Activated CD8-positive, alpha-beta T cell treated with anti-CD3 and anti-CD28 coated beads for 36 hours (primary cell): Measurements from ENCODE around the gene ANKRD13B. TPM values are rescaled to one million over a fixed set of nuclear protein-coding genes. Genes with fewer than 3 reads are reported as not detected.

Source experiments
- ATAC-seq: fragments of 200-7000 bp; cut with Tn5 transposase; one replicate; pipeline ENCODE4 v1.10.0; 2021; ENCODE audit warnings: mild to moderate bottlenecking, moderate library complexity
- CTCF ChIA-PET: fragments of 350-600 bp; sonication (Branson Sonifier 250); formaldehyde crosslinking; loops from one replicate; lab custom pipeline; 2021; ENCODE audit warnings: antibody characterized with exemption; lab: Charles Lee
- POLR2A ChIA-PET: fragments of 350-600 bp; sonication (Branson Sonifier 250); formaldehyde crosslinking; loops from one replicate; lab custom pipeline; 2021; ENCODE audit warnings: antibody characterized with exemption; lab: Charles Lee
- DNase-seq: peaks from one replicate; pipeline ENCODE4 v3.0.0-alpha.2; 2020
- H3K27ac Mint-ChIP-seq: one replicate; pipeline ENCODE4 v1.8.0; 2021; ENCODE audit warnings: mild to moderate bottlenecking, mixed read lengths
- H3K27me3 Mint-ChIP-seq: one replicate; pipeline ENCODE4 v1.8.0; 2021; ENCODE audit warnings: mixed read lengths
- H3K36me3 Mint-ChIP-seq: one replicate; pipeline ENCODE4 v1.8.0; 2021; ENCODE audit warnings: low read depth, mixed read lengths
- H3K4me1 Mint-ChIP-seq: one replicate; pipeline ENCODE4 v1.8.0; 2021; ENCODE audit warnings: low read depth, mixed read lengths
- H3K4me3 Mint-ChIP-seq: one replicate; pipeline ENCODE4 v1.8.0; 2021; ENCODE audit warnings: mild to moderate bottlenecking, moderate library complexity, mixed read lengths
- H3K9me3 Mint-ChIP-seq: one replicate; pipeline ENCODE4 v1.8.0; 2021; ENCODE audit warnings: mixed read lengths
- CTCF ChIP-seq: fragments of 200-600 bp; IDR thresholded peaks from one replicate; pipeline ENCODE4 v1.8.0; 2022; ENCODE audit warnings: antibody characterized with exemption, mild to moderate bottlenecking
- intact Hi-C: fragments of 100-400 bp; cut with micrococcal nuclease; formaldehyde crosslinking; loops from one replicate; pipeline ENCODE4 v1.10.0; 2022
- total RNA-seq, 2 experiments: library from RNA; stranded (reverse); gene quantifications; one replicate each; pipeline ENCODE4 v1.2.3, GENCODE V29; 2021

Gene ANKRD13B
- total RNA-seq, 2 experiments from 2014 or later: 22.8 to 22.9 TPM

GRCh38 chr17:29585080-29585751 lies 7.7 kb upstream of the ANKRD13B start:
- Mint-ChIP-seq H3K9me3 (no peaks in the 10 kb centered on the region), H3K4me1 (peaks cover 60% of the 10 kb centered on the region), H3K36me3 (peaks cover 35% of the 10 kb centered on the region), H3K27me3 (no peaks in the 10 kb centered on the region), H3K4me3 (peak overlapping the region; percentile 47), H3K27ac (peak overlapping the region; percentile 75)
- TF ChIP-seq CTCF: peak; percentile 37
- DNase-seq: peak; percentile 45
- ChIA-PET CTCF (interaction anchor here (1.1 to 14.9 kb wide), 7 partner anchors 8 to 215 kb away, joined by 3 to 172 read pairs (median 5); partner anchors contain the start of gene ABHD15), POLR2A (interaction anchor here (0.6 to 2.2 kb wide), 8 partner anchors 11 to 186 kb away, joined by 3 to 7 read pairs (median 4); partner anchors contain the start of gene TP53I13)
- ATAC-seq: no peak
- intact Hi-C loops: no loop called here

GRCh38 chr17:29586676-29587469 lies 6.1 kb upstream of the ANKRD13B start:
- Mint-ChIP-seq H3K4me1 (peaks cover 64% of the 10 kb centered on the region), H3K9me3 (no peaks in the 10 kb centered on the region), H3K27ac (peak overlapping the region; percentile 84), H3K4me3 (peak overlapping the region; percentile 87), H3K36me3 (peaks cover 24% of the 10 kb centered on the region), H3K27me3 (no peaks in the 10 kb centered on the region)
- CTCF ChIA-PET: interaction anchor here (0.9 to 14.9 kb wide), 7 partner anchors 7 to 192 kb away, joined by 3 to 172 read pairs (median 7); partner anchors contain the start of gene TP53I13
- TF ChIP-seq CTCF: no peak
- POLR2A ChIA-PET: interaction anchor here (1.1 to 3.3 kb wide), 7 partner anchors 10 to 31 kb away, joined by 3 to 19 read pairs (median 4); partner anchors contain the start of gene TP53I13
- intact Hi-C loops: no loop called here
- DNase-seq (peak; percentile 27), ATAC-seq (no peak)

GRCh38 chr17:29587591-29587990 lies 5.3 kb upstream of the ANKRD13B start:
- Mint-ChIP-seq H3K27ac (peak overlapping the region; percentile 84), H3K4me1 (peaks cover 69% of the 10 kb centered on the region), H3K27me3 (no peaks in the 10 kb centered on the region), H3K4me3 (peak overlapping the region; percentile 87), H3K9me3 (no peaks in the 10 kb centered on the region), H3K36me3 (peaks cover 18% of the 10 kb centered on the region)
- no peak for TF ChIP-seq CTCF
- ChIA-PET CTCF (interaction anchor here (1.0 to 14.9 kb wide), 4 partner anchors 14 to 29 kb away, joined by 3 to 172 read pairs (median 8); partner anchors contain the start of gene TP53I13), POLR2A (interaction anchor here (0.6 to 3.3 kb wide), 6 partner anchors 11 to 30 kb away, joined by 3 to 19 read pairs (median 6); partner anchors contain the start of gene TP53I13)
- ATAC-seq (no peak), DNase-seq (no peak)
- intact Hi-C loops: no loop called here

- no peak for TF ChIP-seq CTCF
- H3K27ac Mint-ChIP-seq: peak overlapping the region; percentile 84
- ATAC-seq: no peak
- peak; percentile 31 for DNase-seq
- ChIA-PET CTCF (interaction anchor here (1.0 to 14.9 kb wide), 5 partner anchors 9 to 29 kb away, joined by 3 to 172 read pairs (median 6); partner anchors contain the start of gene TP53I13), POLR2A (interaction anchor here (0.5 to 3.3 kb wide), 7 partner anchors 11 to 919 kb away, joined by 3 to 19 read pairs (median 8); partner anchors contain the start of gene TP53I13)
- H3K4me1 Mint-ChIP-seq: peaks cover 73% of the 10 kb centered on the region
- H3K4me3 Mint-ChIP-seq: peak overlapping the region; percentile 87
- no peaks in the 10 kb centered on the region for H3K9me3 Mint-ChIP-seq
- H3K27me3 Mint-ChIP-seq: no peaks in the 10 kb centered on the region
- intact Hi-C loops: no loop called here
- H3K36me3 Mint-ChIP-seq: peaks cover 13% of the 10 kb centered on the region
Measured at GRCh38 chr17:29588017-29588561, 4.8 kb upstream of the ANKRD13B start.
